ENCODE measurements around the gene TLDC2.
"Not testable (repeated sequence)": the region's sequence is repeated elsewhere in the genome, so short reads cannot be mapped to it uniquely, and the experiment has no call there.

Gene TLDC2

DNA sequence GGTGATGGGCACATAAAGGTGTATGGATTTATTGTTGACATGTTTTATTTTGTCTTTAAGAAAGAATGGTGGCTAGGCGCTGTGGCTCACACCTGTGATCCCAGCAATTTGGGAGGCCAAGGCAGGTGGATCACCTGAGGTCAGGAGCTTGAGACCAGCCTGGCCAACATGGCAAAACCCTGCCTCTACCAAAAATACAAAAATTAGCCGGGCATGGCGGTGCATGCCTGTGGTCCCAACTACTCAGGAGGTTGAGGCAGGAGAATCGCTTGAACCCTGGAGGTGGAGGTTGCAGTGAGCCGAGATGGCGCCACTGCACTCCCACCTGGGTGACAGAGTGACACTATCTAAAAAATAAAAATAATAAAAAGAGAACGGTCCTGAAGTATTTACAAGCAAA is 30.1 kb downstream of the TLDC2 start:
- not testable (repeated sequence) for DNase-seq (ENCODE audit: low spot score)

DNA sequence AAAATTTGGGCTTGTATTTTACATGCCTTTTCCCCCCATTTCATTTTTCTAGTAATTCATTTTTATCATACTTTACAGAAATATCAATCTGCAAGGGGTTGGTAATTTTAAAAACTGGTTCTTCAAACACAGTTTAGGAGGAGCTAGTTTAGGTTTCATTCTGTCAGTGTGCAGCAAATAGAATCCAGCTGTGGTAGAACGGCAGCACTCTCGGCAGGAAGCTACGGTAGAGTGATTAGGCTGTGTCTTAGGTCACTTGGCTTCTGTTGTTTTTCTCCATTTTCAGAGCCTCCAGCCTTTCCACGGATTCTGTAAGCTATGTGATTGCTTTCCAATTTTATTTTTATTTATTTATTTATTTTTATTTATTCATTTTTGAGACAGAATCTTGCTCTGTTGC is 32.7 kb downstream of the TLDC2 start:
- DNase-seq (ENCODE audit: low spot score): no peak

DNA sequence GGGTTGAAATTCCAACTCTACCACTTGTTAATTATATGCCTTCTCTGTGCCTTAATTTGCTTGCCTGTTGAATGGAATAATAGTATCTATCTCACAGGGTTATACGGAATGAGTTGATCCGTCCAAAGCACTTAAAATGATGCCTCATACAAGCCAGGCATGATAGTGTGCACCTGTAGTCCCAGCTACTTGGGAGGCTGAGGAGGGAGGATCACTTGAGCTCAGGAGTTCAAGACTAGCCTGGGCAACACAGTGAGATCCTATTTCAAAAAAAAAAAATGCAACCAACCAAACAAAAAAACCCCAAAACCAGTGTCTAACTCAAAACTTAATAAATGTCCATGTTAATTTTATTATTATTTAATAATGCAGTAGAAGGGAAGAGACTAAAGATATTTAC is 40.3 kb downstream of the TLDC2 start:
- no peak for DNase-seq (ENCODE audit: low spot score)

DNA sequence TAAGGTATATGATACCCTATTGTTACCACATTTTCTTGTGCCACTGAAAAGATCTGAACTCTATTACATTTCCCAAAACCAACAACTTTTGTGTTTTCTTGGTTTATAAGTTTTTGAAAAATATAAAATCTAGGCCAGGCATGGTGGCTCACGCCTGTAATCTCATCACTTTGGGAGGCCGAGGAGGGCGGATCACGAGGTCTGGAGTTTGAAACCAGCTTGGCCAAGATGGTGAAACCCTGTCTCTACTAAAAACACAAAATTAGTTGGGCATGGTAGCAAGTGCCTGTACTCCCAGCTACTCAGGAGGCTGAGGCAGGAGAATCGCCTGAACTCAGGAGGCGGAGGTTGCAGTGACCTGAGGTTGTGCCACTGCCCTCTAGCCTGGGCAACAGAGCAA is 41.3 kb downstream of the TLDC2 start:
- DNase-seq (ENCODE audit: low spot score): no peak

DNA sequence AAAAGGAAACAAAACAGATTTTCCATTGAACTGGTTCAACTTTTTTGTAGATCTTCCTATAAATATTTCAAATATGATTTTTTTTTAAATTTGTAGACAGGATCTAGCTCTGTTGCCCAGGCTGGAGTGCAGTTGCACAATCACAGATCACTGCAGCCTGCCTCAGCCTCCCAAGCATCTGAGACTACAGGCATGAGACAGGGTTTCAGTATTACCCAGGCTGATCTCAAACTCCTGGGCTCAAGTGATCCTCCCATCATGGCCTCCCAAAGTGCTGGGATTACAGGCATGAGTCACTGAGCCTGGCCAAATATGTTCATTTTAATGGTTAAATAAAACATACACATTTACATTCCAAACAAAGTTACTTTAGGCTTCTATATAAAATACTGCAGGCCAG is 42.0 kb downstream of the TLDC2 start:
- DNase-seq (ENCODE audit: low spot score): no peak

DNA sequence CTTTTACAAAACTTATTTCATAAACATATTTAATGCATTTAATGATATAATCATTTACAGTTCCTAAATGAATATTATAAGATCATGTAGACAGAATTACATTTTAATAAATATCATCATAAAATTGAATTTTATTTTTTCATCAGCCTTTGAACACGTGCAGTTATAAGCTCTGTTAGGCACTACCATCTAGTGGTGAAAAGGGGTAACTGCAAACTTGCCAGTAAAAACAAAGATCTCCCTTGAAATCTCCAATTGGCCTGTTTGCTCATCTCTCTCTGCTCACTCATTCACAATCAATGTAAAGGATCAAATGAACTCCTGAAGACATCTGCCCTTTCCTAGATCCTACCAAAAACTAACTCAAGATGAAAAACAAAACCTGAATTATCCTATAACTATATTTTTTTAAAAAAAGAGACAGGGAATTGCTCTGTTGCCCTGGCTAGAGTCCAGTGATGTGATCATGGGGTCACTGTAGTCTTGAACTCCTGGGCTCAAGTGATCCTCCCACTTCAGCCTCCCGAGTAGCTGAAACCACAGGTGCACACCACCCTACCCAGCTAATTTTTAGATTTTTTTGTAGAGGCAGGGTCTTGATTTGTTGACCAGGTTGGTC is 43.9 kb downstream of the TLDC2 start:
- DNase-seq (ENCODE audit: low spot score): peak; percentile 79

DNA sequence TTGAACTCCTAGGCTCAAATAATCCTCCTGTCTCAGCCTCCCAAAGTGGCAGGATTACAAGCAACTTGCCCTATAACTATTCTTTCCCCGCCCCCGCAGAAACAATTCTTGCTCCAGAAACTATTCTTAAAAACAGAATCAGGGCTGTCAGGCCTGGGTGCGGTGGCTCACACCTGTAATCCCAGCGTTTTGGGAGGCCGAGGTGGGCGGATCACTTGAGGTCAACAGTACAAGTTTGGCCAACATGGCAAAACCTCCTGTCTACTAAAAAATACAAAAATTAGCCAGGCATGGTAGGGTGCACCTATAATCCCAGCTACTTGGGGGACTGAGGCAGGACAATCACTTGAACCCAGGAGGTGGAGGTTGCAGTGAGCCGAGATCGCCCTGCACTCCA is 44.4 kb downstream of the TLDC2 start:
- no peak for DNase-seq (ENCODE audit: low spot score)

DNA sequence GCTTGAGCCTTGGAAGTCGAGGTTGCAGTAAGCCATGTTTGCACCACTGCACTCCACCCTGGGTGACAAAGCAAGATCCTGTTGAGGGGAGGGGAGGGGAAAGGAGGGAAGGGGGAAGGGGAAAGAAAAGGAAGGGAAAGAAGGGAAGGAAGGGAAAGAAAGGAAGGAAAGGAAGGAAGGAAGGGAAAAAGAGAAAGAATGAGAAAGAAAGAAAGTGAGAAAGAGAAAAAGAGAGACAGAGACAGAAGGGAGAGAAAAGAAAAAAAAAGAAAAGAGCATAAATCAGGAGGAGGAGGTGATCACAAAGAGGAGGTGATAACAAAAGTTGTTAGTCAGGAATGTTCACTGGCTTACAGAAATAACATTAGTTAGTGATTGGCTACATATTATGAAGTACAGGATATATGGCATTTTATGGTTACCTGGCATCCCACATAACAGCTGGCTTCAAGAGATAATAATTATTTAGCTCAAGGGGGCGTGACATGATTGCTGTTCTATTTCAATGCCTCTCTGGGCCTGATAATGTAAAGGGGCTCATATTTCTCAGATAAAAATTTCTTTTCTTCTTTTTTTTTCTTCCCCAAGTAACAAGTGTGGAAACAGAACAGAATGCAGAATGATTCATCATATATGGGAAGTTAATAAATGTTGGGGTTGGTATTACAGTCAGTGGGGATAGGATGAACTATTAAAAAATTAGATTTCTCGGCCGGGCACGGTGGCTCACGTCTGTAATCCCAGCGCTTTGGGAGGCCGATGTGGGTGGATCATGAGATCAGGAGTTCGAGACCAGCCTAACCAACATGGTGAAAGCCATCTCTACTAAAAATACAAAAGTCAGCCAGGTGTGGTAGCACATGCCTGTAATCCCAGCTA is 48.5 kb downstream of the TLDC2 start:
- no peak for DNase-seq (ENCODE audit: low spot score)

DNA sequence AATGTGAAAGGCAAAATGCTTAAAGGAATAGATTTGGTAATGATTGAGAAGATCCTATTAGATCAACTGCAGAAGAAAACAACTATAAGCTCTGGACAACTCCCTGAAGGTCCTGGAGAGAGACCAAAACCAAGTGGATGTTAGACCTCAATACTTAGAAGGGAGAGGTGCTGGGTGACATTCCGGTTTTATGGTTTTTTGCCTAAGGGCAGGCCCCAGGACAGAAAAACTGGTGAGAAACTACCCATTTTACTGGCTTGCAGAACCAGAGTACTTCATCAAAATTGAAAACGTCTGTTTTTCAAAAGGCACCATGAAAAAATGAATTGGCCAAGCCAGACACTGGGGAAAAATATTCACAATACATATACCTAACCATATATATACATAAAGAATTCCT is 49.3 kb downstream of the TLDC2 start:
- no peak for DNase-seq (ENCODE audit: low spot score)

DNA sequence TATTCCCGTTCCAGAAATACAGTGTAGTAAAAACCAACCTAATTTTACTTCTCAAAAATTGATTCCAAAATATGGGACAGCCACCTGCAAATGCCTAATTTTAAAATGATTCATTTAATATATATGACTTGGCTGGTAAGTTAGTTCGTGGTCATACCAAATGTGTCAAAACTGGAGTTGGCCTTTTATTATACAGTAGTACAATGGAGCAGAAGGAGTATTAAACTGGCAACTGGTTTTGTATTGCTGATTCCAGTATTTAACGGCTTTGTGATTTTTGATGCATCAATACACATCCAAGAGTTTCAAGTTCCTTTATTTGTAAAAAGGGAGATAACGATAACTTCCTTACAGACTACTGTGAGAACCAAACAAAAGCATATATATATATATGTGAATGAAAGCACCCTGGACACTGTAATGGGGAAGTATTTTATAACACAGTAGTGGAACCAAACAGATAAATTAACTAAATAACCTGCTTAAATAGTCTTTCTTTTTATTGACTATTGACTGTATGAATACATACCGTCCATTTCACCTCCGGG is 50.8 kb downstream of the TLDC2 start:
- no peak for DNase-seq (ENCODE audit: low spot score)

DNA sequence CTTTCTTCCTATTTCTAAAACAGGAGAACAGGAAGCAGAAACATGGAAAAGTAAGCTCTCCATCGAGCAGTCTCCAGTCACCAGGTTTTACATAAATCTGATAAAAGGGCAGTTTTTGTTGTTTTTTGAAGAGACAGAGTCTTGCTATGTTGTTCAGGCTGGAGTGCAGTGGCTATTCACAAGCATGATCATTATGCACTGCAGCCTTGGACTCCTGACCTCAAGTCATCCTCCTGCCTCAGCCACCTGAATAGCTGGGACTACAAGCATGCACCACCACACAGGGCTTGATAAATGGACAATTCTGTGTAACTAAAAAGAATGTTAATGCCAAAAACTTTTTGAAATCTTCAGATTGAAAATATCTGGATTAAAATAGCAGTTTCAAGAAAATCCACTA is 51.8 kb downstream of the TLDC2 start:
- no peak for DNase-seq (ENCODE audit: low spot score)

DNA sequence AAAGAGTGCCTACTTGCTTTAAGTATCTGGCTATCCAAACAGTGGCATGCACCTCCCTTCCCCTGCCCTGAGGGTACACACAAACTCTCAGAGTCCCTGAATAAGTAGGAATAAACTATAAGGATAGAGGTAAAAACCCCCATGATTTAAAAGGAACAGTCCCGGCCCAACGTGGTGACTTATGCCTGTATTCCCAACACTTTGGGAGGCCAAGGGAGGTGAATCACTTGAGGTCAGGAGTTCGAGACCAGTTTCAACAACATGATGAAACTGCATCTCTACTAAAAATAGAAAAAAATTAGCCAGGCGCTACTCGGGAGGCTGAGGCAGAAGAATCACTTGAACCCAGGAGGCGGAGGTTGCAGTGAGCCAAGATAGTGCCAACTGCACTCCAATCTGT is 53.4 kb downstream of the TLDC2 start:
- DNase-seq (ENCODE audit: low spot score): no peak

DNA sequence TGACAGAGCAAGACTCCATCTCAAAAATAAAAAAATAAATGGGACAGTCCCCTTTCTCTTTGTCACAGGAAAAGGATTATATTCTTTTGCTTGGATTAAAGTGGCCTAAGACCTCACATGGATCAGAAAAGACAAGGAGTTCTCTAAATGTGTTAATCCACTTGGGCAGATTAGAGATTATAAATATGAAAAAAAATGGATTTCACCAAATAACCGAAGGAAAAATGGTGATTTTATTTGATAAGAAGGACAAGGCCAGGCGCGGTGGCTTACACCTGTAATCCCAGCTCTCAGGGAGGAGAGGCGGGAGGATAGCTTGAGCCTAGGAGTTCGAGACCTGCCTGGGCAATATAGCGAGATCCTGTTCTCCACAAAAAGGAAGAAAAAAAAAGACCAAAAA is 53.8 kb downstream of the TLDC2 start:
- no peak for DNase-seq (ENCODE audit: low spot score)

DNA sequence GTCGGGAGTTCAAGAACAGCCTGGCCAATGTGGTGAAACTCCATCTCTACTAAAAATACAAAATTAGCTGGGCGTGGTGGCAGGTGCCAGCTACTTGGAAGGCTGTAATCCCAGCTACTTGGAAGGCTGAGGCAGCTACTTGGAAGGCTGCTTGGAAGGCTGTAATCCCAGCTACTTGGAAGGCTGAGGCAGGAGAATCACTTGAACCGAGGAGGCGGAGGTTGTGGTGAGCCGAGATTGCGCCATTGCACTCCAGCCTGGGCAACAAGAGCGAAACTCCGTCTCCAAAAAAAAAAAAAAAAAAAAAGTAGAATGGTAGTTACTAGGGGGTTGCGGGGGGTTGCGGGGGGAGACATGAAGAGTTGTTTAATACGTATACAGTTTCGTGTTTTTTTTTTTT is 56.1 kb downstream of the TLDC2 start:
- not testable (repeated sequence) for DNase-seq (ENCODE audit: low spot score)

DNA sequence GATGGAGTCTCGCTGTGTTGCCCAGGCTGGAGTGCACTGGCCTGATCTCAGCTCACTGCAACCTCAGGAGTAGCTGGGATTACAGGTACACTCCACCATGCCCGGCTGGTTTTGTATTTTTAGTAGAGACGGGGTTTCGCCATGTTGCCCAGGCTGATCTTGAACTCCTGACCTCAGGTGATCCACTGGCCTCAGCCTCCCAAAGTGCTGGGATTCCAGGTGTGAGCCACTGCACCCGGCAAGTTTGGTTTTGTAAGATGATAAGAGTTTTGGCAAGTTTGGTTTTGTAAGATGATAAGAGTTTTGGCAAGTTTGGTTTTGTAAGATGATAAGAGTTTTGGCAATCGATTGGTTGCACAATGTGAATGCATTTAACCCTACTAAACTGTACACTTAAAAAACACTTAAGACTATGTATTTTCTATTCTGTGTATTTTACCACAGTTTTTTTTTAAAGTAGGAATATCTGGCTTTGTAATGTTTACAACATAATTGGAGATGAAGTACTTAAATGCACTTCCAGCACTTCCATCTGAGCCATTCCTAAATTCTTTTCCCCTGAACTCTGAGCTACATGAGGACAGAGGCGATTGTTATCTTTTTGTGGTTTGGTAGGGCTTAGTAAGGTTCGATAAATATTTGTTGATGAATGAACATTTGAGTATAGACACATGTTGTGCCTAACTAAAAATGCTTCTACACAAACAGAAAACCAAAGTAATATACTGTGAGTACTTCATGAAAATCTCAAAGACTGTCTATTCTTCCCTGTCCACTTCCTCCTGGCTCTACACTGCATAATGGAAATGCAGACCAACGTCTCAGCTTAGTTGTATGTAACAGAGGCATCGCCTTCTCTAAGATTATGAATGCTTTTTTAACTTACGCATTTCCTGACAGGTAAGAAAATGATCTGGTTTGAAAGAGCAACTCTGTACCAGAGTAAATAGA is 56.8 kb downstream of the TLDC2 start:
- DNase-seq (ENCODE audit: low spot score): no peak

DNA sequence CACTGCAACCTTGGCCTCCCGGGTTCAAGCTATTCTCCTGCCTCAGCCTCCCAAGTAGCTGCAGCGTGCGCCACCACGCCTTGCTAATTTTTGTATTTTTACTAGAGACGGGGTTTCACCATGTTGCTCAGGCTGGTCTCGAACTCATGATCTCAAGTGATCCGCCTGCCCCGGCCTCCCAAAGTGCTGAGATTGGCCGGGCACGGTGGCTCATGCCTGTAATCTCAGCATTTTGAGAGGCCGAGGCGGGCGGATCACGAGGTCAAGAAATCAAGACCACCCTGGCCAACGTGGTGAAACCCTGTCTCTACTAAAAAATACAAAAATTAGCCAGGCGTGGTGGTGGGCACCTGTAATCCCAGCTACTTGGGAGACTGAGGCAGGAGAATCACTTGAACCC is 57.6 kb downstream of the TLDC2 start:
- not testable (repeated sequence) for DNase-seq (ENCODE audit: low spot score)

DNA sequence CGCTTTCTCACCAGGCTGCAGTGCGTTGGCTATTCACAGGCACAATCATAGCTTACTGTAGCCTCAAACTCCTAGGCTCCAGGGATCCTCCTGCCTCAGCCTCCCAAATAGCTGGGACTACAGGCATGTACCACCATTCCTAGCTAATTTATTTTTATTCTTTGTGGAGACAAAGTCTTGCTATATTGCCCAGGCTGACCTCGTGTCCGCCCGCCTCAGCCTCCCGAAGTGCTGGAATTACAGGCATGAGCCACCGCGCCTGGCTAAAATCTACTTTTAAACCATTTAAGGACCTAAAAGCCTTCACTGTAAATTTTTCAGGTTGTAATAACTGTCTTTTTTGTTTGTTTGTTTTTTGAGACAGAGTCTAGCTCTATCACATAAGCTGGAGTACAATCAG is 60.4 kb downstream of the TLDC2 start:
- DNase-seq (ENCODE audit: low spot score): no peak

DNA sequence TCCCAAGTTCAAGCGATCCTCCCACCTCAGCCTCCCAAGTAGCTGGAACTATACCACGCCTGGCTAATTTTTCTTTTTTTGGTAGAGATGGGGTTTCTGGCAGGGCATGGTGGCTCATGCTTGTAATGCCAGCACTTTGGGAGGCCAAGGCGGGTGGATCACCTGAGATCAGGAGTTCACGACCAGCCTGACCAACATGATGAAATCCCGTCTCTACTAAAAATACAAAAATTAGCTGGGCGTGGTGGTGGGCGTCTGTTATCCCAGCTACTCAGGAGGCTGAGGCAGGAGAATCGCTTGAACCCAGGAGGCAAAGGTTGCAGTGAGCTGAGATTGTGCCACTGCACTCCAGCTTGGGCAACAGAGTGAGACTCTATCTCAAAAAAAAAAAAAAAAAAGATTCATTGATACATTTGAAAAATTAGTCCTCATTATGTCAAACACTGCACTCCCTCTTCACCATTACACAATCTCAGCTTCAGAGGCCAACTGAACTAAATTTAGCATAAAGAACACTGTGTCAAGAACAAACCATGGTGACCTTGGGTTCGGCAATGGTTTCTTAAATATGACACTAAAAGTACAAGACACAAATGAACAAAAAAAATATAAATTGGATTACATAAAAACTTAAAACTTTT is 60.9 kb downstream of the TLDC2 start:
- DNase-seq (ENCODE audit: low spot score): not testable (repeated sequence)

DNA sequence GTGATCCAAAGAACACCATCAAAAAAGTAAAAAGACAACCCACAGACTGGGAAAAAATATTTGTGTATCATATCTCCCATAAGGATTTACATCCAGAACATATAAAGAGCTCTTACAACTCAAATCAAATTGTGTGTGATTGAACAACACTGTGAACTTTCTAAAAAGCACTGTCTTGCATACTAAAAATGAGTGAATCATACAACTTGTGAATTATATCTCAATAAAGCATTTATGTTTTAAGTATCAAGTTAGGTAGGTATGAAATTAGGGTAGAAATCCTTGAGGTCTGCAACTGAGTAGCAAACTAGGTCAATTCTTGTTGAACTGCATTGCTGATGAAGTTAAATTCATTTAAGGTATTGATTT is 61.4 kb downstream of the TLDC2 start:
- DNase-seq (ENCODE audit: low spot score): no peak

DNA sequence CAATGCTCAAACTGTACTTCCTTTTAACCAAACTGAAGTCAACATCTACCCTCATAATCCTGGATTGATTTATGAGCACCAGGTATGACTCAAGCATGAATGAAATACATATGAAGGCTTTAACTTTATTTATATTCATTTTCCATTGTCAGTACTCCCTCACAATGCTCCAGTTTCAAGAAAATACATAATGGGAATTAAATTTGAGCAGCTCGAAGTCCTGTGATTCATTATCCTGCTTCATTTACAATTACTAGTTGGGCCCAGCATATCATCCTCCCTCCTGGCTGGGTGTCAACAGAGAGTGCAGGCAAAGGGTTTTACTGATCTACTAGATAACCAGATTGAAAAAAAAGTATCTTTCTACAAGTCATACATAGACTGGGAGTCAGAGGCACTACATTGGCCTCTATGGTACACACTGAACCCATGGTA is 65.5 kb downstream of the TLDC2 start:
- no peak for DNase-seq (ENCODE audit: low spot score)
